Activated CD4-positive, alpha-beta T cell treated with anti-CD3 and anti-CD28 coated beads, Interleukin-2, amount 50 U/mL, for 24 hours (primary cell): Measurements from ENCODE around the gene QRFPR.
A peak's percentile ranks its signal among the peaks of the same experiment; 100 is the strongest.
"Not testable (repeated sequence)": the region's sequence is repeated elsewhere in the genome, so short reads cannot be mapped to it uniquely, and the experiment has no call there.

Source experiments
- DNase-seq, 2 donors: peaks; one replicate each; pipeline ENCODE4 v3.0.0-alpha.2; 2020; ENCODE audit warnings: low read depth in 1 of 2, low spot score in 1 of 2

Gene QRFPR

GRCh38 chr4:121340247-121340646 lies 40.6 kb downstream of the QRFPR start:
- no peak for DNase-seq

- no peak for DNase-seq
Observed at GRCh38 chr4:121339824-121340223, 41.0 kb downstream of the QRFPR start.

- no peak for DNase-seq
Observed at GRCh38 chr4:121339307-121339706, 41.5 kb downstream of the QRFPR start.

GRCh38 chr4:121338518-121338917 lies 42.3 kb downstream of the QRFPR start:
- DNase-seq, result no peak

GRCh38 chr4:121336706-121337105 lies 44.1 kb downstream of the QRFPR start:
- DNase-seq, result no peak

GRCh38 chr4:121330180-121330665 lies 50.6 kb downstream of the QRFPR start:
- no peak for DNase-seq

- no peak for DNase-seq
Observed at GRCh38 chr4:121326597-121326996, 54.2 kb downstream of the QRFPR start.

- no peak for DNase-seq
Observed at GRCh38 chr4:121324331-121324730, 56.5 kb downstream of the QRFPR start.

- DNase-seq, result no peak
Observed at GRCh38 chr4:121321466-121321865, 59.4 kb downstream of the QRFPR start.

- no peak for DNase-seq
Observed at GRCh38 chr4:121316091-121316490, 64.7 kb downstream of the QRFPR start.

GRCh38 chr4:121313430-121313829 lies 67.4 kb downstream of the QRFPR start:
- DNase-seq, result not testable (repeated sequence)

- DNase-seq, result no peak
Observed at GRCh38 chr4:121308828-121309227, 72.0 kb downstream of the QRFPR start.

GRCh38 chr4:121308328-121308663 lies 72.5 kb downstream of the QRFPR start:
- no peak for DNase-seq

GRCh38 chr4:121307445-121308327 lies 73.1 kb downstream of the QRFPR start:
- peak in 1 of 2 donors; percentile 40 for DNase-seq

GRCh38 chr4:121306931-121307330 lies 73.9 kb downstream of the QRFPR start:
- DNase-seq, result no peak

- DNase-seq, result no peak
Observed at GRCh38 chr4:121304893-121305292, 75.9 kb downstream of the QRFPR start.

GRCh38 chr4:121299367-121299766 lies 81.5 kb downstream of the QRFPR start:
- DNase-seq, result no peak

GRCh38 chr4:121283319-121283718 lies 97.5 kb downstream of the QRFPR start:
- DNase-seq, result no peak

- DNase-seq, result no peak
Observed at GRCh38 chr4:121280425-121280824, 100.4 kb downstream of the QRFPR start.

- no peak for DNase-seq
Observed at GRCh38 chr4:121278811-121279368, 101.9 kb downstream of the QRFPR start.
